ENCODE results near the gene GNG10. TPM values are rescaled to one million over a fixed set of nuclear protein-coding genes. Genes with fewer than 3 reads are reported as not detected.

GNG10 gene
- total RNA-seq, 1 donor from 2014 or later, result 27.5 TPM

- no peak overlapping the region for H3K4me3 Mint-ChIP-seq (ENCODE audit: low read depth)
- TF ChIP-seq CTCF (IDR thresholded peaks at IDR 0.05; ENCODE audit: unreplicated experiment), result no peak
- peaks cover 5% of the 10 kb centered on the region for H3K4me1 Mint-ChIP-seq (ENCODE audit: low read depth)
- no peaks in the 10 kb centered on the region for H3K27me3 Mint-ChIP-seq
- no peak overlapping the region for H3K27ac Mint-ChIP-seq
- no peak for DNase-seq (ENCODE audit: low spot score, unreplicated experiment)
- H3K9me3 Mint-ChIP-seq (ENCODE audit: low read depth), result peaks cover 11% of the 10 kb centered on the region
- peaks cover 2% of the 10 kb centered on the region for H3K36me3 Mint-ChIP-seq (ENCODE audit: insufficient read depth)
Measured at GRCh38 chr9:111696796-111697195, 35.4 kb downstream of the GNG10 start.

- H3K36me3 Mint-ChIP-seq (ENCODE audit: insufficient read depth), result peaks cover 2% of the 10 kb centered on the region
- no peaks in the 10 kb centered on the region for H3K27me3 Mint-ChIP-seq
- no peak overlapping the region for H3K27ac Mint-ChIP-seq
Measured at GRCh38 chr9:111700776-111701175, 39.4 kb downstream of the GNG10 start.

GRCh38 chr9:111704503-111704902, 43.1 kb downstream of the GNG10 start:
- peaks cover 5% of the 10 kb centered on the region for H3K4me1 Mint-ChIP-seq (ENCODE audit: low read depth)
- H3K36me3 Mint-ChIP-seq (ENCODE audit: insufficient read depth), result peaks cover 2% of the 10 kb centered on the region
- no peaks in the 10 kb centered on the region for H3K27me3 Mint-ChIP-seq
- H3K9me3 Mint-ChIP-seq (ENCODE audit: low read depth), result peaks cover 3% of the 10 kb centered on the region
- TF ChIP-seq CTCF (IDR thresholded peaks at IDR 0.05; ENCODE audit: unreplicated experiment), result no peak
- no peak for DNase-seq (ENCODE audit: low spot score, unreplicated experiment)
- no peak overlapping the region for H3K4me3 Mint-ChIP-seq (ENCODE audit: low read depth)
- no peak overlapping the region for H3K27ac Mint-ChIP-seq

More at GRCh38 chr9:111700776-111701175, 39.4 kb downstream of the GNG10 start:
- no peak for DNase-seq (ENCODE audit: low spot score, unreplicated experiment)
- H3K4me3 Mint-ChIP-seq (ENCODE audit: low read depth), result no peak overlapping the region
- TF ChIP-seq CTCF (IDR thresholded peaks at IDR 0.05; ENCODE audit: unreplicated experiment), result no peak
- peaks cover 5% of the 10 kb centered on the region for H3K4me1 Mint-ChIP-seq (ENCODE audit: low read depth)
- peaks cover 11% of the 10 kb centered on the region for H3K9me3 Mint-ChIP-seq (ENCODE audit: low read depth)

GRCh38 chr9:111711548-111711947, 50.1 kb downstream of the GNG10 start:
- DNase-seq (ENCODE audit: low spot score, unreplicated experiment), result no peak
- H3K4me3 Mint-ChIP-seq (ENCODE audit: low read depth), result no peak overlapping the region
- no peaks in the 10 kb centered on the region for H3K36me3 Mint-ChIP-seq (ENCODE audit: insufficient read depth)
- TF ChIP-seq CTCF (IDR thresholded peaks at IDR 0.05; ENCODE audit: unreplicated experiment), result no peak
- no peaks in the 10 kb centered on the region for H3K4me1 Mint-ChIP-seq (ENCODE audit: low read depth)
- no peaks in the 10 kb centered on the region for H3K27me3 Mint-ChIP-seq
- no peak overlapping the region for H3K27ac Mint-ChIP-seq
- H3K9me3 Mint-ChIP-seq (ENCODE audit: low read depth), result no peaks in the 10 kb centered on the region

- Mint-ChIP-seq H3K27ac (no peak overlapping the region), H3K27me3 (no peaks in the 10 kb centered on the region), H3K36me3 (ENCODE audit: insufficient read depth) (no peaks in the 10 kb centered on the region), H3K9me3 (ENCODE audit: low read depth) (no peaks in the 10 kb centered on the region), H3K4me1 (ENCODE audit: low read depth) (no peaks in the 10 kb centered on the region), H3K4me3 (ENCODE audit: low read depth) (no peak overlapping the region)
- no peak for DNase-seq (ENCODE audit: low spot score, unreplicated experiment)
- no peak for TF ChIP-seq CTCF (IDR thresholded peaks at IDR 0.05; ENCODE audit: unreplicated experiment)
Measured at GRCh38 chr9:111712369-111712768, 51.0 kb downstream of the GNG10 start.
